Mesodermal cell (in vitro differentiated cells): ENCODE measurements around the gene MRGPRF.

Experiments used
- H3K27ac ChIP-seq: 2 replicates; pipeline ENCODE4 v1.7.0; 2013; ENCODE audit warnings: mild to moderate bottlenecking, low read depth, low read length, moderate library complexity; ENCODE audit not compliant: severe bottlenecking
- H3K36me3 ChIP-seq: 2 replicates; pipeline ENCODE4 v1.7.1; 2013; ENCODE audit warnings: mild to moderate bottlenecking, low read length, moderate library complexity; ENCODE audit not compliant: control insufficient read depth, insufficient read depth
- H3K4me1 ChIP-seq: one replicate; pipeline ENCODE4 v1.7.1; 2013; ENCODE audit warnings: mild to moderate bottlenecking, low read length; ENCODE audit not compliant: insufficient read depth, control insufficient read depth, poor library complexity, severe bottlenecking
- H3K4me3 ChIP-seq: 2 replicates; pipeline ENCODE4 v1.7.0; 2013; ENCODE audit warnings: low read length, control low read depth, mild to moderate bottlenecking; ENCODE audit not compliant: insufficient read depth, poor library complexity, severe bottlenecking; ENCODE audit errors: extremely low read depth
- H3K9me3 ChIP-seq: 2 replicates; pipeline ENCODE4 v1.7.1; 2013; ENCODE audit warnings: mild to moderate bottlenecking, low read length, moderate library complexity; ENCODE audit not compliant: control insufficient read depth
- WGBS, 2 experiments: methylation state at CpG; one replicate each; pipeline ENCODE4 v1.1.5; 2013; ENCODE audit warnings: missing lambda C conversion rate in 2 of 2; ENCODE audit not compliant: insufficient coverage in 2 of 2; 5-methylcytosine and 5-hydroxymethylcytosine counted together

Gene MRGPRF

GRCh38 chr11:69006816-69007215 is 6.2 kb downstream of the MRGPRF start:
- WGBS, 2 experiments, result 90 to 97% methylated on average over 12 of the region's 12 CpGs
- H3K4me3 ChIP-seq, result no peak overlapping the region
- no peaks in the 10 kb centered on the region for H3K9me3 ChIP-seq
- peaks cover 19% of the 10 kb centered on the region for H3K36me3 ChIP-seq
- H3K27ac ChIP-seq, result no peak overlapping the region
- H3K4me1 ChIP-seq, result peaks cover 50% of the 10 kb centered on the region

GRCh38 chr11:69005631-69006368 is 7.2 kb downstream of the MRGPRF start:
- 96% methylated on average over 35 to 48 of the region's 48 CpGs for WGBS, 2 experiments
- Histone ChIP-seq H3K36me3 (peaks cover 19% of the 10 kb centered on the region), H3K27ac (no peak overlapping the region), H3K9me3 (no peaks in the 10 kb centered on the region), H3K4me1 (peaks cover 39% of the 10 kb centered on the region), H3K4me3 (no peak overlapping the region)

GRCh38 chr11:69005183-69005630 is 7.8 kb downstream of the MRGPRF start:
- Histone ChIP-seq H3K4me1 (peaks cover 34% of the 10 kb centered on the region), H3K27ac (no peak overlapping the region), H3K36me3 (peaks cover 19% of the 10 kb centered on the region), H3K9me3 (no peaks in the 10 kb centered on the region), H3K4me3 (no peak overlapping the region)
- WGBS, 2 experiments, result 95 to 97% methylated on average over 26 of the region's 27 CpGs

GRCh38 chr11:69004411-69005182 is 8.4 kb downstream of the MRGPRF start:
- Histone ChIP-seq H3K4me3 (no peak overlapping the region), H3K27ac (no peak overlapping the region), H3K36me3 (peaks cover 19% of the 10 kb centered on the region), H3K4me1 (peaks cover 27% of the 10 kb centered on the region), H3K9me3 (no peaks in the 10 kb centered on the region)
- WGBS, 2 experiments, result 87% methylated on average over 6 to 11 of the region's 13 CpGs

DNA sequence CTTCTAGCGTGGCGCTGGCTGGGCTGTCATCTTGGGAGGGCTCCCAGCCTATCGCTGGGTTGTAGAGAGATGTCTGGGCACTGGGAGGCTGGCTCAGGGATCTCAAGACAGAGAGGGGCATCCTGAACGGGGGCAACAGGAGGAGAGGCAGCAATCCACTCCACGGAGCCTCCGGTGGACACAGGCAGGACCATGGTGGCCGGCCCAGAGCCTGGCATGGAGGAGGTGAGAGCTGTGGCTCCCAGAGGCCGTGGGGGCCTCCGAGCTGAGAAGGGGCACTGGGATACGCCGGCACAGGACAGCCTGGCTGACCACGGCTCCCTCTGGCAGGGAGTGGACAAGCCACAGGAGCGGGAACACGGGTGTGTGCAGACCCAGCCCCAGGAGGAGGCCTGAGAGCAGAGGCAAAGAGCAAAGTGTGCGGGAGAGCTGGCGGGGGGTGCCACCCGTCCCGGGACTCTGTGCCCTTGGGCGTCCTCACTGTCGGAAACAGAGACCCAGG is 9.1 kb downstream of the MRGPRF start:
- no peak overlapping the region for H3K27ac ChIP-seq
- H3K36me3 ChIP-seq, result peaks cover 19% of the 10 kb centered on the region
- no peaks in the 10 kb centered on the region for H3K9me3 ChIP-seq
- 96 to 99% methylated on average over 18 to 20 of the region's 20 CpGs for WGBS, 2 experiments
- H3K4me3 ChIP-seq, result no peak overlapping the region
- H3K4me1 ChIP-seq, result peaks cover 21% of the 10 kb centered on the region

- Histone ChIP-seq H3K27ac (no peak overlapping the region), H3K4me1 (peaks cover 21% of the 10 kb centered on the region), H3K36me3 (peaks cover 19% of the 10 kb centered on the region), H3K9me3 (no peaks in the 10 kb centered on the region), H3K4me3 (no peak overlapping the region)
- 90 to 96% methylated on average over 8 of the region's 9 CpGs for WGBS, 2 experiments
Measured at GRCh38 chr11:69003301-69003865, 9.7 kb downstream of the MRGPRF start.

GRCh38 chr11:69002570-69003231 is 10.3 kb downstream of the MRGPRF start:
- peaks cover 19% of the 10 kb centered on the region for H3K36me3 ChIP-seq
- peaks cover 16% of the 10 kb centered on the region for H3K4me1 ChIP-seq
- 83 to 85% methylated on average over 9 to 13 of the region's 13 CpGs for WGBS, 2 experiments
- H3K9me3 ChIP-seq, result no peaks in the 10 kb centered on the region
- no peak overlapping the region for H3K27ac ChIP-seq
- H3K4me3 ChIP-seq, result no peak overlapping the region

- no peak overlapping the region for H3K27ac ChIP-seq
- peaks cover 13% of the 10 kb centered on the region for H3K4me1 ChIP-seq
- H3K36me3 ChIP-seq, result peaks cover 15% of the 10 kb centered on the region
- H3K9me3 ChIP-seq, result no peaks in the 10 kb centered on the region
- WGBS, 2 experiments, result 80 to 100% methylated on average over 1 to 2 of the region's 6 CpGs
- no peak overlapping the region for H3K4me3 ChIP-seq
Measured at GRCh38 chr11:69002110-69002569, 10.9 kb downstream of the MRGPRF start.

DNA sequence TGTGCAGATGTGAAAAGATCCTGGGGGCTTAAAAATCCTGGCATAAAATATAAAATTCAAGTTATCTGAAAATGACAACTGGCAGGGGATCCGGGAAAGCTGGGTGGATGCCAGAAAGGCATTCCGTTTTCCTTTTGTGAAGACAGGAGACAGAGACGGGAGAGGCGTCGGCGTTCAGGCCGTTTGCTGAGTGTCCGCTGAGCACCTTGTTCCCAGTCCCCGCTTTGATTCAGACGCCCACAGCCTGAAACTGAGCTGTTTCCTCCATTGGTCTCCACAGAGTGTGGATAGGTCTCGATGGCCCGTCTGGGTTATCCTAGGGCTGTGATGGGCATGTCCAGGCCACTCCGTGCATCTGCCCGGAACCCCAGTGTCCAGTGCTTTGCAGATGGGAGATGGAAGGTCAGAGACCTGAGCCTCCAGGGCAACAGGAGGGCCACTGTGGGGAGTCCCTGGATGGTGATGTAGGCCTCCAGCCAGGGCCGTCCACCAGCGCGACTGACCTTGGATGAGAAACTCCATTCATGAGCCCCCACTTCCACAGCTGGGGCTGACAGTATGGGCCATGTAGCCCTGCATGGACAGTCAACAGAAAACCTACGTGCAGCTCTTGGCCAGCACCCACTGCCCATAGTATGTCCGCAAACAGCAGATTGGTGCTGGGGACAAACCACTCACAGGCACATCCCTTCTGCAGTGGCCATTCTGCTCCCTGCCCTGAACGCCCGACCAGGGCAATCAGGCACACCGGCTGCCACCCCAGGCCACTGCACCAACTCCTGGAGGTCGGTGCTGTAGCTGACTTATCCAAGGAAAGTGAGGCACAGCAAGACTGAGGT is 11.6 kb downstream of the MRGPRF start:
- H3K36me3 ChIP-seq, result peaks cover 15% of the 10 kb centered on the region
- WGBS, 2 experiments, result 91 to 93% methylated on average over 22 to 23 of the region's 23 CpGs

More for the DNA sequence above, 11.6 kb downstream of the MRGPRF start:
- H3K9me3 ChIP-seq, result no peaks in the 10 kb centered on the region
- no peak overlapping the region for H3K4me3 ChIP-seq
- peaks cover 13% of the 10 kb centered on the region for H3K4me1 ChIP-seq
- no peak overlapping the region for H3K27ac ChIP-seq
